T-helper 17 cell (primary cell): ENCODE results near the gene SERPINA3. TPM values are rescaled to one million over a fixed set of nuclear protein-coding genes. Genes with fewer than 3 reads are reported as not detected.
"Not testable (repeated sequence)": the region's sequence is repeated elsewhere in the genome, so short reads cannot be mapped to it uniquely, and the experiment has no call there.

Source experiments
- ATAC-seq: fragments of 150-1000 bp; cut with Tn5 transposase; 2 replicates; pipeline ENCODE4 v1.10.0; 2021; ENCODE audit warnings: mild to moderate bottlenecking, moderate library complexity
- DNase-seq, 3 donors: peaks; one replicate each; pipeline versions ENCODE4 v3.0.0 to v3.0.0-alpha.2; 2020 to 2021
- H3K9me3 ChIP-seq: one replicate; pipeline ENCODE4 v1.7.0; 2013; ENCODE audit warnings: low read length, mild to moderate bottlenecking; ENCODE audit not compliant: control insufficient read depth, poor library complexity, severe bottlenecking
- H3K27ac Mint-ChIP-seq: one replicate; pipeline ENCODE4 v1.8.0; 2022; ENCODE audit warnings: mild to moderate bottlenecking, moderate library complexity, mixed read lengths
- H3K27me3 Mint-ChIP-seq: one replicate; pipeline ENCODE4 v1.8.0; 2022; ENCODE audit warnings: mixed read lengths
- H3K36me3 Mint-ChIP-seq: one replicate; pipeline ENCODE4 v1.8.0; 2022; ENCODE audit warnings: low read depth, mixed read lengths
- H3K4me1 Mint-ChIP-seq: one replicate; pipeline ENCODE4 v1.8.0; 2022; ENCODE audit warnings: mild to moderate bottlenecking, mixed read lengths
- H3K4me3 Mint-ChIP-seq: one replicate; pipeline ENCODE4 v1.8.0; 2022; ENCODE audit warnings: mild to moderate bottlenecking, moderate library complexity, mixed read lengths
- total RNA-seq, 4 donors: library from RNA in 2 of 4; stranded (reverse) in 2 of 4; gene quantifications; one replicate each; pipeline ENCODE4 v1.2.3 and lab custom pipeline; 2022 to 2026

SERPINA3 gene
- total RNA-seq, 2 donors from 2014 or later = not detected

- no peak overlapping the region for H3K4me3 Mint-ChIP-seq
- no peak overlapping the region for H3K27ac Mint-ChIP-seq
- H3K27me3 Mint-ChIP-seq = peaks cover 29% of the 10 kb centered on the region
- no peaks in the 10 kb centered on the region for H3K9me3 ChIP-seq
- ATAC-seq (no peak), DNase-seq (no peak)
- no peaks in the 10 kb centered on the region for H3K4me1 Mint-ChIP-seq
- no peaks in the 10 kb centered on the region for H3K36me3 Mint-ChIP-seq
Observed at GRCh38 chr14:94636744-94637412, 24.7 kb downstream of the SERPINA3 start.

GRCh38 chr14:94637814-94638213, 25.6 kb downstream of the SERPINA3 start:
- H3K36me3 Mint-ChIP-seq, DNase-seq, ATAC-seq, H3K4me1 Mint-ChIP-seq, H3K9me3 ChIP-seq, H3K27ac Mint-ChIP-seq, H3K4me3 Mint-ChIP-seq: not testable (repeated sequence)
- H3K27me3 Mint-ChIP-seq = peaks cover 21% of the 10 kb centered on the region

DNA sequence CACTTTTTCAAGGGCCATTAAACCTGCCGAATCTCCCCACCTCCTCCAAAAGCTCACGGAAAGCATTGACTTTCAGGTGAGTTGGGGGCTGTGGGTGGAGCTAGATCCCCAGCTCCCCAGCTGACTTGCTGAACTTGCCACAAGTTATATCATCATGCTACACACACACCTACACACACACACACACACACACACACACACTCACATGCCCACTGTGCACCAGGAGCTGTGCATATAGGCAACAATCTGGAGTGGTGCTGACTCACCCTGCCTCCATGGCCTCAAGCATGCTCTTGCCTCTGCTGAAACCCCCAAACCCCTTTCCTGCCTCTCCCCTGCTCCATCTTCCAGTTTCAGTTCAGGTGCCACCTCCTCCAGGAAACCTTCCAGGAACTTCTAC, 26.1 kb downstream of the SERPINA3 start:
- DNase-seq (no peak), ATAC-seq (no peak)
- H3K4me3 Mint-ChIP-seq = no peak overlapping the region
- H3K9me3 ChIP-seq = no peaks in the 10 kb centered on the region
- H3K4me1 Mint-ChIP-seq = no peaks in the 10 kb centered on the region
- no peaks in the 10 kb centered on the region for H3K36me3 Mint-ChIP-seq
- peaks cover 21% of the 10 kb centered on the region for H3K27me3 Mint-ChIP-seq
- H3K27ac Mint-ChIP-seq = no peak overlapping the region

- H3K27me3 Mint-ChIP-seq = peaks cover 16% of the 10 kb centered on the region
- no peak overlapping the region for H3K4me3 Mint-ChIP-seq
- H3K9me3 ChIP-seq = no peaks in the 10 kb centered on the region
- no peak overlapping the region for H3K27ac Mint-ChIP-seq
- DNase-seq (no peak), ATAC-seq (no peak)
- no peaks in the 10 kb centered on the region for H3K36me3 Mint-ChIP-seq
- no peaks in the 10 kb centered on the region for H3K4me1 Mint-ChIP-seq
Observed at GRCh38 chr14:94638961-94639817, 27.0 kb downstream of the SERPINA3 start.

DNA sequence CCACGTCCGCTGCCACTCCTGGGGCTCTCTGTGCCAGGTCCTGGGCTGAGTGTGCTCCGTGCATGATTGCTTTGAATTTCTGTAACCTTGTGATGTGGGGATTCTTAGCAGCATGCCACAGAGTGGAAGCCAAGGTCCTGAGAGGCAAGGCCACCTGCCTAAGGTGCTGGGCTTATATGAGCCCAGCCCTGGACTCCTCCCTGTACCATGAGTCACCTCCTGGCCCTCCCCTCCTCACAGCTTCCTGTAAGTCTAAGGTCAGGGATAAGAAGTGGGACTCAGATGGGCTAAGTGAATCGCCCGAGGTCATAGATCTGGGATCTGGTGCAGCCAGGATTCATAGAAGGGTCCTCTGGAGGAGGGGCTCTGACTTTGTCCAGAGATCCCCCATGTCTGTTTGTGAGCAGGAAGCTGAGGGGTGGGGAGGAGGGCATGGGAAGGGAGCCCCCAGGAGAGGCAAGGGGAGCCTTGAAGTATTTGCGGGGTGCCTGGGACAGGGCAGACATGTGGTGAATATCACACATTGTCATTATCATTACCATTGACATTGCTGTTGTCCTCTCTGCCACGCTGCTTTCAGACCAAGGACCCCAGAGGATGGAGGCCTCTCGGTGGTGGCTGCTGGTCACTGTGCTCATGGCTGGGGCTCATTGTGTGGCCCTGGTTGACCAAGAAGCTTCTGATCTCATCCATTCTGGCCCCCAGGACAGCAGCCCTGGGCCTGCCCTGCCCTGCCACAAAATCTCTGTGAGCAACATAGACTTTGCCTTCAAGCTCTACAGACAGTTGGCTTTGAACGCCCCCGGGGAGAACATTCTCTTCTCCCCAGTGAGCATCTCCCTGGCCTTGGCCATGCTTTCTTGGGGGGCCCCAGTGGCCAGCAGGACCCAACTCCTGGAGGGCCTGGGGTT, 28.8 kb downstream of the SERPINA3 start:
- no peak for DNase-seq
- H3K27me3 Mint-ChIP-seq = peaks cover 15% of the 10 kb centered on the region
- no peak overlapping the region for H3K4me3 Mint-ChIP-seq
- no peaks in the 10 kb centered on the region for H3K9me3 ChIP-seq
- ATAC-seq = no peak
- H3K36me3 Mint-ChIP-seq = no peaks in the 10 kb centered on the region
- H3K4me1 Mint-ChIP-seq = no peaks in the 10 kb centered on the region
- H3K27ac Mint-ChIP-seq = no peak overlapping the region

- H3K9me3 ChIP-seq = no peaks in the 10 kb centered on the region
- DNase-seq = no peak
- Mint-ChIP-seq H3K4me3 (no peak overlapping the region), H3K36me3 (no peaks in the 10 kb centered on the region), H3K4me1 (no peaks in the 10 kb centered on the region), H3K27me3 (peaks cover 15% of the 10 kb centered on the region), H3K27ac (no peak overlapping the region)
- no peak for ATAC-seq
Observed at GRCh38 chr14:94641632-94641955, 29.4 kb downstream of the SERPINA3 start.

GRCh38 chr14:94643316-94644101, 31.3 kb downstream of the SERPINA3 start:
- no peaks in the 10 kb centered on the region for H3K36me3 Mint-ChIP-seq
- H3K4me3 Mint-ChIP-seq = no peak overlapping the region
- H3K27ac Mint-ChIP-seq = no peak overlapping the region
- DNase-seq (no peak), ATAC-seq (no peak)
- H3K9me3 ChIP-seq = no peaks in the 10 kb centered on the region
- peaks cover 13% of the 10 kb centered on the region for H3K27me3 Mint-ChIP-seq
- H3K4me1 Mint-ChIP-seq = no peaks in the 10 kb centered on the region

GRCh38 chr14:94644102-94644535, 31.9 kb downstream of the SERPINA3 start:
- no peaks in the 10 kb centered on the region for H3K9me3 ChIP-seq
- no peak for DNase-seq
- Mint-ChIP-seq H3K4me1 (no peaks in the 10 kb centered on the region), H3K4me3 (no peak overlapping the region), H3K27me3 (peaks cover 7% of the 10 kb centered on the region), H3K36me3 (no peaks in the 10 kb centered on the region), H3K27ac (no peak overlapping the region)
- ATAC-seq = no peak

- Mint-ChIP-seq H3K27ac (no peak overlapping the region), H3K27me3 (peaks cover 6% of the 10 kb centered on the region), H3K4me1 (no peaks in the 10 kb centered on the region), H3K36me3 (no peaks in the 10 kb centered on the region), H3K4me3 (no peak overlapping the region)
- DNase-seq (no peak), ATAC-seq (no peak)
- no peaks in the 10 kb centered on the region for H3K9me3 ChIP-seq
Observed at GRCh38 chr14:94646066-94646465, 33.9 kb downstream of the SERPINA3 start.

DNA sequence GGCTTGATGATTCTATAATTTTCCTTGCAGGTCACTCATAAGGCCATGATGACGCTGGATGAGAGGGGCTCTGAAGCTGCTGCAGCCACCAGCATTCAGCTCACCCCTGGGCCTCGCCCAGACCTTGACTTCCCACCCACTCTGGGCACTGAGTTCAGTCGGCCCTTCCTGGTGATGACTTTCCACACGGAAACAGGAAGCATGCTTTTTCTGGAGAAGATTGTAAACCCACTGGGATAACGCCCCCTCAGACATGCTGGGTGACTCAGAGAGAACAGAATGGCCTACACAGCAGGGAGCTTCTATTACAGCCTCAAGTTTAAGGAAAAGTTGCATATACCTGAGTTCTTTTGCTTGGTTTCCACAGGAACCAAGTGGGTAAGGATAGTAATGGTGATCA, 34.3 kb downstream of the SERPINA3 start:
- DNase-seq (no peak), ATAC-seq (no peak)
- Mint-ChIP-seq H3K4me1 (no peaks in the 10 kb centered on the region), H3K4me3 (no peak overlapping the region), H3K36me3 (no peaks in the 10 kb centered on the region), H3K27me3 (peaks cover 6% of the 10 kb centered on the region), H3K27ac (no peak overlapping the region)
- H3K9me3 ChIP-seq = no peaks in the 10 kb centered on the region

DNA sequence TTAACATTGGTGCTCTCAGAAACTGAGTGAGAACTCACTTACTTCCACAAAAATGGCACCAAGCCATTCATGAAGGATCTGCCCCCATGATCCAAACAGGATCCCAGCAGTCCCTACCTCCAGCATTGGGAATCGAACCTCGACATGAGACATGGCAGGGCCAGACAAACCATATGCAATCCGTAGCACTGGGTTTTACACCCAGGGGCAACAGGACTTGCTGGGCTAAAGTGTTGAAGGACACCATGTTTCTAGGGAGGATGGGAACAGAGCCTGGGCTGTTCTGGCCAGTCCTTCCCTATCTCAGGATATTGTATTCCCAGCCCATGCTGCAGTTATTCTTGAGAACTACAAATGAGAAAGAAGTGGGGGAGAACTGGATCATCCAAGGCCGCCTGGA, 36.6 kb downstream of the SERPINA3 start:
- Mint-ChIP-seq H3K4me3 (no peak overlapping the region), H3K36me3 (no peaks in the 10 kb centered on the region), H3K27me3 (peaks cover 6% of the 10 kb centered on the region), H3K4me1 (no peaks in the 10 kb centered on the region), H3K27ac (no peak overlapping the region)
- ATAC-seq (no peak), DNase-seq (no peak)
- no peaks in the 10 kb centered on the region for H3K9me3 ChIP-seq

DNA sequence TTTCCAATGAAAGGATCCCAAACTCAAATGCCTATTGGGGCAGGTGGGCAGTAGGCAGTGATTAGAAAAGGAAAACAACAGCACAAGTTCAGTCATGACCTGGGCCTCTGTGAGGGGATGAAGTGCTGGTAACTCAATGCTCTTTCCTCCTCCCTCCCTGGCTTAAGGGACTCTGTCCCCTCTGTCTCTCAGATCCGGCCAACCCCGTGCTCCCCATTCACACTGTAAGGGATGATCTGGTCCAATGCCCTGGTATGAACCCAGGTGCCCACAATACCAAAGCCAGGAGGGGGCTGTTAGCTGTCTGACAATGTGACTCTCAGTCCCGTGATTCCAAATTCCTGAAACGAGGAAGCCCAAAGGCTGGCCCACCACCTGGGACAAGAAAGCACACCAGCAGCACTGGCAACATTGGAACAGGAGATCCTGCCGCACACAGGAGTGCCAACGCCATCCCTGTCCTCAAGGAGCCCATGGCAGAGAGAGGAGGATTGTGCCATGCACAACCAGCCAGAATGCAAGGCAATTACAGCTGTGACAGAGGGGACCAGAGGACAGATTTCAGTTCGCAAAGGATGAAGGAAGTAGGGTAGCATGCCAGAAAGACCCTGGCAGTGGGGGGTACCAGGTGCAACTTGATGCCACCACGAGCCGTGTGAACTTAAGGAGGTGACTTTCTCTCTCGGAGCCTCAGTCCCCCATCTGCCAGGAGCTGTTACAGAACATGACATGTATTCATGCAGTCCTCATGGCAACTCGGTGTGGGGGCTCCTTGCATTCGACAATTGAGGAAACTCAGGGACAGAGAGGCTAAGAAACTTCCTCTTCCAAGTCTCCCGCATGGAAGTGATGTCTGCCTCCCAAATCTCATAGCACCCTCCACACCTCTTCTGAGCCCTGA, 37.6 kb downstream of the SERPINA3 start:
- Mint-ChIP-seq H3K36me3 (no peaks in the 10 kb centered on the region), H3K27me3 (no peaks in the 10 kb centered on the region), H3K27ac (no peak overlapping the region), H3K4me1 (no peaks in the 10 kb centered on the region), H3K4me3 (no peak overlapping the region)
- ATAC-seq = no peak
- no peak for DNase-seq
- H3K9me3 ChIP-seq = no peaks in the 10 kb centered on the region
